ENCODE results near the gene LCN10.

The LCN10 gene

DNA sequence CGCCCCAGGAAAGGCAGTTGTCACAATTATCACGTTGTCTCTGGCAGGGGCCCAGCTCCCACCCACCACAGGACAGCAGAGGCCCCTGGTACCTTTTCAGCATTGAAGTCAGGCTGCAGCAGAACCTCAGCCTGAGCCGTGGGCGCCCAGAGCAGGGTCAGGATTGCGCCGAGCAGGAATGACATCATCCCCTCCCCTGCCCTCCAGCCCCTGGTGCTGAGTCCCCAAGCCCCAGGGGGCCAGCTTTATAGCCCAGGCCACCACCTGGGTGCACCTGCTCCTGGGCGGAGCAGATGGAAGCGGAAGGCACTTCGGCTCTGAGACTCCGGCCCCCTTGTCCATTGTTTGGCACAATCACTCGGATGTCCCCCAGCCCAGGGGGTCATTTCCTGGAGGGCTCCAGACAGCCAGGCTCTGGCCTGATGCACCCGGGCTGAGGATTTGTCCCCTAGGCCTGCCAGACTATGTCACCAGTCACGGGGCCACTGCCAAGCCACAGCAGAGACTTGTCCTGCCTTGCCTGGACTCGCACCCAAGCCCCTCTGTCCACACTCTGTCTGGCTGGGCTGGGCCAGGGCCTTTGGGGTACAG lies 21.7 kb upstream of the LCN10 start, which contains the start of gene LCN15:
Gene LCN15, minus strand, starts transcription at position 218 of the 591 bp plus-strand sequence. Its CDS starts 30 bp downstream, at position 188.
- no peak within 1 kb of the TSS for H3K18ac ChIP-seq (ENCODE audit: low read depth in 1 of 2, low read length in 2 of 2)
- H3K27me3 ChIP-seq (ENCODE audit: control insufficient read depth in 1 of 2, insufficient read depth in 1 of 2, low read length in 2 of 2), result peaks cover 39 to 52% of the 10 kb centered on the region in 2 experiments
- peak within 1 kb of the TSS; percentile 41 for H4K91ac ChIP-seq (ENCODE audit: low read length)
- H2BK5ac ChIP-seq (ENCODE audit: low read depth, low read length, poor library complexity, severe bottlenecking), result no peak within 1 kb of the TSS
- no peak within 1 kb of the TSS for H3K27ac ChIP-seq (ENCODE audit: low read length, poor library complexity, severe bottlenecking)
- no peak within 1 kb of the TSS for H3K4me2 ChIP-seq (ENCODE audit: low read length, poor library complexity, severe bottlenecking)
- WGBS, result 89% methylated on average over 14 of the region's 14 CpGs
- no peak within 1 kb of the TSS for H3K23ac ChIP-seq (ENCODE audit: low read length in 2 of 2)
- no peaks in the 10 kb centered on the region for H3K79me1 ChIP-seq (replicated peaks; ENCODE audit: low read length, poor library complexity, severe bottlenecking)
- H3K14ac ChIP-seq (ENCODE audit: low read length in 2 of 2), result no peak within 1 kb of the TSS
- H3K4ac ChIP-seq (ENCODE audit: low read depth in 1 of 2, low read length in 2 of 2), result peak within 1 kb of the TSS in 1 of 2 experiments; percentile 41
- H2BK15ac ChIP-seq (ENCODE audit: low read depth, poor library complexity, severe bottlenecking), result no peak within 1 kb of the TSS
- H2BK12ac ChIP-seq (ENCODE audit: low read length in 2 of 2), result no peak within 1 kb of the TSS
- no peak within 1 kb of the TSS for H3K4me3 ChIP-seq (ENCODE audit: insufficient read depth in 1 of 2, low read depth in 1 of 2, low read length in 2 of 2)
- no peak for DNase-seq
- peaks cover 4% of the 10 kb centered on the region for H3K4me1 ChIP-seq (ENCODE audit: control insufficient read depth, insufficient read depth, low read depth, low read length)
- H3K36me3 ChIP-seq (ENCODE audit: control insufficient read depth in 1 of 2, insufficient read depth in 2 of 2, low read depth in 1 of 2, low read length in 2 of 2), result no peaks in the 10 kb centered on the region
- H2BK120ac ChIP-seq (ENCODE audit: low read depth, low read length), result no peak within 1 kb of the TSS
- no peak within 1 kb of the TSS for H2AFZ ChIP-seq (ENCODE audit: low read depth, low read length)
- no peak within 1 kb of the TSS for H3K9ac ChIP-seq (ENCODE audit: low read length)
- H3K9me3 ChIP-seq (ENCODE audit: control insufficient read depth, low read length), result no peaks in the 10 kb centered on the region
- H2AK5ac ChIP-seq (ENCODE audit: low read length, severe bottlenecking), result no peak within 1 kb of the TSS
- no peak within 1 kb of the TSS for H4K8ac ChIP-seq (ENCODE audit: low read length)

DNA sequence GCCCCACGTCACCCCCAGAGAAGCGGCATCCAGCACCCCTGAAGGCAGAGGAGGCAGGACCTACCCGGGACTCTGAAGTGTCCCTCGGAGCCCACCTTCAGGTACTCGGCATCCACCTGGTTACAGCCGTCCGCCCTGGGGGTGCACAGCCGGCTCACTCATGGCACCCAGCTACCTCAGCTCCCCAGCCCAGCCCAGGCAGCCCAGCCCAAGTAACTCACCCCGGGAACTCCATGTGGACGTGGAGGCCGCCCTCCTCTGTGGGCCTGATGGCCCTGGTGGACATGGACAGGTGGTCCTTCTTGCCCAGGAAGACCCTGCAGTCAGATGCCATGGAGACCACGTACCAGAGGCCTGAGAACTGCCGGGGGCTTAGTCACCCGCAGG lies 20.9 kb upstream of the LCN10 start:
- Histone ChIP-seq H3K4me1 (ENCODE audit: control insufficient read depth, insufficient read depth, low read depth, low read length) (peaks cover 4% of the 10 kb centered on the region), H3K14ac (ENCODE audit: low read length in 2 of 2) (no peak overlapping the region), H2BK12ac (ENCODE audit: low read length in 2 of 2) (no peak overlapping the region), H2AFZ (ENCODE audit: low read depth, low read length) (no peak overlapping the region), H2BK120ac (ENCODE audit: low read depth, low read length) (no peak overlapping the region), H3K79me1 (replicated peaks; ENCODE audit: low read length, poor library complexity, severe bottlenecking) (no peaks in the 10 kb centered on the region), H3K9me3 (ENCODE audit: control insufficient read depth, low read length) (no peaks in the 10 kb centered on the region), H3K4ac (ENCODE audit: low read depth in 1 of 2, low read length in 2 of 2) (no peak overlapping the region), H4K8ac (ENCODE audit: low read length) (no peak overlapping the region), H3K27ac (ENCODE audit: low read length, poor library complexity, severe bottlenecking) (no peak overlapping the region), H3K23ac (ENCODE audit: low read length in 2 of 2) (no peak overlapping the region), H3K4me2 (ENCODE audit: low read length, poor library complexity, severe bottlenecking) (no peak overlapping the region), H2BK15ac (ENCODE audit: low read depth, poor library complexity, severe bottlenecking) (no peak overlapping the region), H4K91ac (ENCODE audit: low read length) (no peak overlapping the region), H2BK5ac (ENCODE audit: low read depth, low read length, poor library complexity, severe bottlenecking) (no peak overlapping the region), H3K36me3 (ENCODE audit: control insufficient read depth in 1 of 2, insufficient read depth in 2 of 2, low read depth in 1 of 2, low read length in 2 of 2) (no peaks in the 10 kb centered on the region), H2AK5ac (ENCODE audit: low read length, severe bottlenecking) (no peak overlapping the region), H3K18ac (ENCODE audit: low read depth in 1 of 2, low read length in 2 of 2) (no peak overlapping the region), H3K27me3 (ENCODE audit: control insufficient read depth in 1 of 2, insufficient read depth in 1 of 2, low read length in 2 of 2) (peaks cover 39 to 52% of the 10 kb centered on the region in 2 experiments), H3K4me3 (ENCODE audit: insufficient read depth in 1 of 2, low read depth in 1 of 2, low read length in 2 of 2) (no peak overlapping the region), H3K9ac (ENCODE audit: low read length) (no peak overlapping the region)
- DNase-seq, result no peak
- 95% methylated on average over 14 of the region's 14 CpGs for WGBS

DNA sequence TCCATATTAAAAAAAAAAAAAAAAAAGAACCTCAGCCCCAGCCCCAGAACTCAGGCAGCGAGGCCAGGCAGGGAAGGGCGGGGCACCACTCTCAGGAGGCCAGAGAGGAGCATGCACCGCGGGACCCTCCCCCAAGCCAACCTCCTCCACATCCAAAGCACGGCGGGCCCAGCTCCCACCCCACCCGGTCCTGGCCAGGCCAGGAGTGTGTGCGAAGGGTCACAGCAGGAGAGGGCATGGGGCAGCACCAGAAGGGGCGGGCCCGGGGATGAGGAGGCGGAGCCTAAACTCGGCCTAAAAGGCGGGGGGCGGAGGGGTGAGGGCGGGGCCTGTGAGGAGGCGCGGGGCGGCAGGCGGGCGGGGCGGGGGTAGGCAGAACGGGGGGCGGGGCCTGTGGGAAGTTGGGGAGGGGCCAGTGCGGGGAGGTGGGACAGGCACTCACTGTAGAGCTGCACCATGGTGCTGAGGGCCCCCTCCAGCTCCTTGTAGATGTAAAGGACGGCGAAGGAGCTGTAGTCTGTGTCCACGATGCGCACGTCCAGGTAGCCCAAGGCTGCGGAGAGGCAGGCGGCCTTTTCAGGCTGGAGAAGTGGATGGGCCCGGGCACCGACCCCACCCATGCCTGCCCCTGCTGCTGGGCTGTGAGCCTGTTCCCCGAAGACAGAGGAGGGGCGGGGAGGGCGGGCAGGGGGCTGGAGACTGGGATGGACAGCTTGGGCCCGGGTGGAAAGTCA lies 20.3 kb upstream of the LCN10 start:
- Histone ChIP-seq H4K91ac (ENCODE audit: low read length) (no peak overlapping the region), H2BK120ac (ENCODE audit: low read depth, low read length) (no peak overlapping the region)

DNA sequence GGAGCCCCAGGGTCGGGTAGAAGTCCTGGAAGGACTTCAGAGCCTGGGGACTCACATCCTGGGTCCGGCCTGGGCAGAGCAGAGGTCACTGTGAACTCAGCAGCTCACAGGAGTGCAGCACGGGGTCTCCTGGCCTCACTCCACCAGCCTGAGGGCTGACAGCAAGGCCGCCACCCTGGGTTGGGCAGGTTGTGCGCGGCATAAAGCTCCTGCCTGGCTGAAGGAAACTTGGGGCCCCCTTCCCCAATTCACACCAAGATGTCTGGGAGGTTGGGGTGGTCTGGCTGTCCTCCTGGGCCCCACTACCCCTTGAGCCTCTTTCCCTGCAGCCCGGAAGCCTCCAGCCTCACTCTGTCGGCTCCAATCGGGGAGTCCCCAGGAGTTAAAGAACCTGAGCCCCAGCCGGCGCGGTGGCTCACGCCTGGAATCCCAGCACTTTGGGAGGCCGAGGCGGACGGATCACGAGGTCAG lies 19.5 kb upstream of the LCN10 start:
- Histone ChIP-seq H3K27me3 (ENCODE audit: control insufficient read depth in 1 of 2, insufficient read depth in 1 of 2, low read length in 2 of 2) (peaks cover 29 to 49% of the 10 kb centered on the region in 2 experiments), H3K9me3 (ENCODE audit: control insufficient read depth, low read length) (no peaks in the 10 kb centered on the region), H2BK120ac (ENCODE audit: low read depth, low read length) (no peak overlapping the region), H3K18ac (ENCODE audit: low read depth in 1 of 2, low read length in 2 of 2) (no peak overlapping the region), H3K27ac (ENCODE audit: low read length, poor library complexity, severe bottlenecking) (no peak overlapping the region), H3K36me3 (ENCODE audit: control insufficient read depth in 1 of 2, insufficient read depth in 2 of 2, low read depth in 1 of 2, low read length in 2 of 2) (no peaks in the 10 kb centered on the region), H3K4me2 (ENCODE audit: low read length, poor library complexity, severe bottlenecking) (no peak overlapping the region), H4K91ac (ENCODE audit: low read length) (no peak overlapping the region), H3K4me1 (ENCODE audit: control insufficient read depth, insufficient read depth, low read depth, low read length) (peaks cover 7% of the 10 kb centered on the region), H2BK5ac (ENCODE audit: low read depth, low read length, poor library complexity, severe bottlenecking) (no peak overlapping the region), H3K14ac (ENCODE audit: low read length in 2 of 2) (no peak overlapping the region), H3K79me1 (replicated peaks; ENCODE audit: low read length, poor library complexity, severe bottlenecking) (no peaks in the 10 kb centered on the region), H4K8ac (ENCODE audit: low read length) (no peak overlapping the region), H2AFZ (ENCODE audit: low read depth, low read length) (no peak overlapping the region), H3K23ac (ENCODE audit: low read length in 2 of 2) (no peak overlapping the region), H3K4ac (ENCODE audit: low read depth in 1 of 2, low read length in 2 of 2) (no peak overlapping the region), H2BK15ac (ENCODE audit: low read depth, poor library complexity, severe bottlenecking) (no peak overlapping the region), H3K4me3 (ENCODE audit: insufficient read depth in 1 of 2, low read depth in 1 of 2, low read length in 2 of 2) (no peak overlapping the region), H3K9ac (ENCODE audit: low read length) (no peak overlapping the region), H2AK5ac (ENCODE audit: low read length, severe bottlenecking) (no peak overlapping the region), H2BK12ac (ENCODE audit: low read length in 2 of 2) (no peak overlapping the region)
- 89% methylated on average over 10 of the region's 17 CpGs for WGBS
- DNase-seq, result no peak

More for the DNA sequence above, 20.3 kb upstream of the LCN10 start:
- WGBS, result 30% methylated on average over 23 of the region's 37 CpGs
- peak; percentile 31 for DNase-seq
- Histone ChIP-seq H2BK15ac (ENCODE audit: low read depth, poor library complexity, severe bottlenecking) (no peak overlapping the region), H3K9ac (ENCODE audit: low read length) (no peak overlapping the region), H3K4me2 (ENCODE audit: low read length, poor library complexity, severe bottlenecking) (no peak overlapping the region), H3K9me3 (ENCODE audit: control insufficient read depth, low read length) (no peaks in the 10 kb centered on the region), H3K79me1 (replicated peaks; ENCODE audit: low read length, poor library complexity, severe bottlenecking) (no peaks in the 10 kb centered on the region), H3K4me1 (ENCODE audit: control insufficient read depth, insufficient read depth, low read depth, low read length) (peaks cover 7% of the 10 kb centered on the region), H4K8ac (ENCODE audit: low read length) (peak overlapping the region; percentile 60), H3K4ac (ENCODE audit: low read depth in 1 of 2, low read length in 2 of 2) (no peak overlapping the region), H3K23ac (ENCODE audit: low read length in 2 of 2) (no peak overlapping the region), H3K27ac (ENCODE audit: low read length, poor library complexity, severe bottlenecking) (no peak overlapping the region), H3K27me3 (ENCODE audit: control insufficient read depth in 1 of 2, insufficient read depth in 1 of 2, low read length in 2 of 2) (peaks cover 37 to 52% of the 10 kb centered on the region in 2 experiments), H3K4me3 (ENCODE audit: insufficient read depth in 1 of 2, low read depth in 1 of 2, low read length in 2 of 2) (no peak overlapping the region), H2AK5ac (ENCODE audit: low read length, severe bottlenecking) (no peak overlapping the region), H3K36me3 (ENCODE audit: control insufficient read depth in 1 of 2, insufficient read depth in 2 of 2, low read depth in 1 of 2, low read length in 2 of 2) (no peaks in the 10 kb centered on the region), H2BK5ac (ENCODE audit: low read depth, low read length, poor library complexity, severe bottlenecking) (no peak overlapping the region), H3K14ac (ENCODE audit: low read length in 2 of 2) (no peak overlapping the region), H2BK12ac (ENCODE audit: low read length in 2 of 2) (no peak overlapping the region), H3K18ac (ENCODE audit: low read depth in 1 of 2, low read length in 2 of 2) (no peak overlapping the region), H2AFZ (ENCODE audit: low read depth, low read length) (no peak overlapping the region)
